ENCODE measurements around the gene ADH1B. TPM values are rescaled to one million over a fixed set of nuclear protein-coding genes. Genes with fewer than 3 reads are reported as not detected.

The ADH1B gene
- polyA plus RNA-seq, 1 donor from 2014 or later: not detected

DNA sequence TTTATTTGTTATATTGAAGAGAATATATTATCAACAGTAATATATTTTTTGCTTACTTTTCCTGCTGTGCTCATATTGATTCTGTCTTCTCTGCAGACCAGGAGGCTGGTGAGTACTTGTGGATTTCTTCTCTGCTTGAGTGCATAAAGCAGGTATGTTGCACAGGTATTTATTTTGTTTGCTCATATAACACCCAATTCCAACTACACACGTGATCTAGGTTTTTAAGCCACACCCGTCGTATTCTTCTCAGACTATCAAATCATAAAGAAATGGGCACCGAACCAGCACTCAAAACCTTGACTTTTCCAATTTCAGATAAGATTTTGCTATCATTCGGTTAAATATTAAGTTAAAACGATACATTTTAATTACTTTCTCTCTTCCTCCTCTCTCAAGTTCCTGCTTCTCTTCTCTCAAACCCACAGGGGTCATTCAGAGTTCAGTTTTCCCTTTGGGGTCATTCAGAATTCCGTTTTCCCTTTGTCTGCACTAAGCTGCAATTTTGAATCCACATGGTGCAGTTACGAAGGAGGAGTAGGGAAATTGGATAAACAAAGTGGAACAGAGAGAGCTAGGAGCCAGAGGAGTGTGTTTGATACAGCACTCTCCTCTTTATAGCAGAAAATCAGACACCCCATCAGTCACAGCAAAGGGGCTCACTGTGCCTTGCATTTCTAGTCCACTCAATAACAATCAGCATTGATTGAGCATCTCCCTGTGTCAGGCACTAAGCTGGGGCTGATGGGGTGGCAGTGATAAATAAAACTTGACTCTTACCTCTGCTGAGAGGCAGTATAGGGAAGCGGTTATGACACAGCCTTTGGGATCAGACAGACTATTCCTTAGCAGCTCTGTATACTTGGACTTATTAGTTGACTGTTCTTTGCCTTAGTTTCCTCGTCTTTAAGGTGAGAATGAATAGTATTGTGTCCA lies 31.7 kb upstream of the ADH1B start, which contains the start of gene ADH1C:
Gene ADH1C (minus strand): TSS at position 145 of the 936 bp plus-strand sequence. CDS start 71 bp downstream, at position 74.
- Histone ChIP-seq H3K27me3 (ENCODE audit: insufficient read depth, low read depth, low read length) (no peaks in the 10 kb centered on the region), H2AFZ (ENCODE audit: low read depth, low read length) (no peak within 1 kb of the TSS), H3K79me2 (replicated peaks; ENCODE audit: insufficient read depth, low read length) (no peaks in the 10 kb centered on the region), H3K9me2 (ENCODE audit: insufficient read depth, low read length) (no peaks in the 10 kb centered on the region), H4K20me1 (ENCODE audit: insufficient read depth) (no peaks in the 10 kb centered on the region), H3K4me3 (ENCODE audit: low read length) (no peak within 1 kb of the TSS), H3F3A (ENCODE audit: insufficient read depth, low read length, poor library complexity, severe bottlenecking) (no peaks in the 10 kb centered on the region), H3K9ac (ENCODE audit: low read length) (no peak within 1 kb of the TSS), H3K36me3 (ENCODE audit: insufficient read depth, low read length) (no peaks in the 10 kb centered on the region), H3K9me3 (ENCODE audit: low read length) (no peaks in the 10 kb centered on the region), H3K27ac (ENCODE audit: low read length) (no peak within 1 kb of the TSS), H3K4me2 (ENCODE audit: low read length) (no peak within 1 kb of the TSS)
- no peak for TF ChIP-seq EZH2 (IDR thresholded peaks at IDR 0.05; ENCODE audit: borderline replicate concordance, insufficient read depth, low read length, poor library complexity, severe bottlenecking)
- no peak for TF ChIP-seq EP300 (conservative IDR thresholded peaks at IDR 0.05; ENCODE audit: poor library complexity, severe bottlenecking)
- TF ChIP-seq CTCF (IDR thresholded peaks at IDR 0.05; ENCODE audit: poor library complexity, severe bottlenecking): no peak
- TF ChIP-seq RAD21 (conservative IDR thresholded peaks at IDR 0.05): no peak
- TF ChIP-seq TAF1 (IDR thresholded peaks at IDR 0.05; ENCODE audit: low read depth): no peak
- no peak for TF ChIP-seq POLR2AphosphoS5 (IDR thresholded peaks at IDR 0.05)
- TF ChIP-seq MXI1 (conservative IDR thresholded peaks at IDR 0.05; ENCODE audit: poor library complexity, severe bottlenecking): no peak
- TF ChIP-seq, protein P1, sequence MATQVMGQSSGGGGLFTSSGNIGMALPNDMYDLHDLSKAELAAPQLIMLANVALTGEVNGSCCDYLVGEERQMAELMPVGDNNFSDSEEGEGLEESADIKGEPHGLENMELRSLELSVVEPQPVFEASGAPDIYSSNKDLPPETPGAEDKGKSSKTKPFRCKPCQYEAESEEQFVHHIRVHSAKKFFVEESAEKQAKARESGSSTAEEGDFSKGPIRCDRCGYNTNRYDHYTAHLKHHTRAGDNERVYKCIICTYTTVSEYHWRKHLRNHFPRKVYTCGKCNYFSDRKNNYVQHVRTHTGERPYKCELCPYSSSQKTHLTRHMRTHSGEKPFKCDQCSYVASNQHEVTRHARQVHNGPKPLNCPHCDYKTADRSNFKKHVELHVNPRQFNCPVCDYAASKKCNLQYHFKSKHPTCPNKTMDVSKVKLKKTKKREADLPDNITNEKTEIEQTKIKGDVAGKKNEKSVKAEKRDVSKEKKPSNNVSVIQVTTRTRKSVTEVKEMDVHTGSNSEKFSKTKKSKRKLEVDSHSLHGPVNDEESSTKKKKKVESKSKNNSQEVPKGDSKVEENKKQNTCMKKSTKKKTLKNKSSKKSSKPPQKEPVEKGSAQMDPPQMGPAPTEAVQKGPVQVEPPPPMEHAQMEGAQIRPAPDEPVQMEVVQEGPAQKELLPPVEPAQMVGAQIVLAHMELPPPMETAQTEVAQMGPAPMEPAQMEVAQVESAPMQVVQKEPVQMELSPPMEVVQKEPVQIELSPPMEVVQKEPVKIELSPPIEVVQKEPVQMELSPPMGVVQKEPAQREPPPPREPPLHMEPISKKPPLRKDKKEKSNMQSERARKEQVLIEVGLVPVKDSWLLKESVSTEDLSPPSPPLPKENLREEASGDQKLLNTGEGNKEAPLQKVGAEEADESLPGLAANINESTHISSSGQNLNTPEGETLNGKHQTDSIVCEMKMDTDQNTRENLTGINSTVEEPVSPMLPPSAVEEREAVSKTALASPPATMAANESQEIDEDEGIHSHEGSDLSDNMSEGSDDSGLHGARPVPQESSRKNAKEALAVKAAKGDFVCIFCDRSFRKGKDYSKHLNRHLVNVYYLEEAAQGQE (IDR thresholded peaks at IDR 0.05; ENCODE audit: borderline replicate concordance): no peak
- no peak for TF ChIP-seq SMC3 (conservative IDR thresholded peaks at IDR 0.05; ENCODE audit: poor library complexity)

DNA sequence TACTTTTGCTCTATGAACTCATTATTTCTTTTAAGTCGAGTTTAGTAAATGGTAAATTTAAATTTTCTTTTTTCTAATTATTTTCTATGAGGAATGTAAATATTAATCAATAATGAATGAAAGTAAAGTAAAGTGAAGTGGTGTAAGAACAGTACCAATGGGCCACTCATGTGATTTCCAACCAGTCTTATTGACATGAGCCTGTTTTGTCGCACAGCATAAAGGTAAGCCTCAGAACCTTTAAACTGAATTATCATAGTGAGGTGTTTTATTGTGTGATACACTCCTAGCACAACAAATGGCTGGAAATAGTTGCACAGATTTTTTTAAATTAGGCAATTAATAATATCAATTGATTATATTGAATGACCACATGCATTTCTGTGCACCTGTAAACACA lies 30.3 kb upstream of the ADH1B start:
- Histone ChIP-seq H3K27me3 (ENCODE audit: insufficient read depth, low read depth, low read length) (no peaks in the 10 kb centered on the region), H3K79me2 (replicated peaks; ENCODE audit: insufficient read depth, low read length) (no peaks in the 10 kb centered on the region), H4K20me1 (ENCODE audit: insufficient read depth) (no peaks in the 10 kb centered on the region), H3K4me3 (ENCODE audit: low read length) (no peak overlapping the region), H3F3A (ENCODE audit: insufficient read depth, low read length, poor library complexity, severe bottlenecking) (no peaks in the 10 kb centered on the region), H3K9ac (ENCODE audit: low read length) (no peak overlapping the region), H3K4me2 (ENCODE audit: low read length) (no peak overlapping the region), H2AFZ (ENCODE audit: low read depth, low read length) (no peak overlapping the region), H3K9me2 (ENCODE audit: insufficient read depth, low read length) (no peaks in the 10 kb centered on the region), H3K36me3 (ENCODE audit: insufficient read depth, low read length) (no peaks in the 10 kb centered on the region), H3K9me3 (ENCODE audit: low read length) (no peaks in the 10 kb centered on the region), H3K27ac (ENCODE audit: low read length) (no peak overlapping the region)
- TF ChIP-seq SMC3 (conservative IDR thresholded peaks at IDR 0.05; ENCODE audit: poor library complexity) (no peak), MXI1 (conservative IDR thresholded peaks at IDR 0.05; ENCODE audit: poor library complexity, severe bottlenecking) (no peak), CTCF (IDR thresholded peaks at IDR 0.05; ENCODE audit: poor library complexity, severe bottlenecking) (no peak), RAD21 (conservative IDR thresholded peaks at IDR 0.05) (no peak), TAF1 (IDR thresholded peaks at IDR 0.05; ENCODE audit: low read depth) (no peak), POLR2AphosphoS5 (IDR thresholded peaks at IDR 0.05) (no peak), EZH2 (IDR thresholded peaks at IDR 0.05; ENCODE audit: borderline replicate concordance, insufficient read depth, low read length, poor library complexity, severe bottlenecking) (no peak), EP300 (conservative IDR thresholded peaks at IDR 0.05; ENCODE audit: poor library complexity, severe bottlenecking) (no peak)
- TF ChIP-seq, protein P1 (IDR thresholded peaks at IDR 0.05; ENCODE audit: borderline replicate concordance): no peak
